ENCODE results near the gene BEND4. TPM values are rescaled to one million over a fixed set of nuclear protein-coding genes. Genes with fewer than 3 reads are reported as not detected.

Gene BEND4
- total RNA-seq, 2 donors from 2014 or later: 11.6 to 13.4 TPM

GRCh38 chr4:42142591-42142990 is 9.9 kb downstream of the BEND4 start:
- no peak overlapping the region for H3K4me3 Mint-ChIP-seq
- no peaks in the 10 kb centered on the region for H3K9me3 ChIP-seq (ENCODE audit: control insufficient read depth, low read length)
- WGBS, 2 experiments (ENCODE audit: insufficient coverage in 1 of 2, insufficient read length in 1 of 2): 83 to 94% methylated on average over 2 to 4 of the region's 4 CpGs
- no peaks in the 10 kb centered on the region for H3K4me1 ChIP-seq (ENCODE audit: control insufficient read depth, insufficient read depth, low read length)
- no peak overlapping the region for H3K4me3 ChIP-seq (ENCODE audit: low read length)
- no peak overlapping the region for H3K27ac ChIP-seq (ENCODE audit: low read depth, low read length)
- H3K36me3 Mint-ChIP-seq (ENCODE audit: low read depth): peaks cover 19% of the 10 kb centered on the region
- no peak overlapping the region for H3K9ac ChIP-seq (ENCODE audit: extremely low read depth, low read length, poor library complexity, severe bottlenecking)
- no peak for TF ChIP-seq CTCF (conservative IDR thresholded peaks at IDR 0.05)
- no peak for DNase-seq
- no peaks in the 10 kb centered on the region for H3K9me3 Mint-ChIP-seq
- no peak overlapping the region for H3K27ac Mint-ChIP-seq
- H3K27me3 ChIP-seq (ENCODE audit: control insufficient read depth, insufficient read depth, low read length, poor library complexity, severe bottlenecking): no peaks in the 10 kb centered on the region
- no peaks in the 10 kb centered on the region for H3K27me3 Mint-ChIP-seq (ENCODE audit: insufficient read depth)
- H3K4me1 Mint-ChIP-seq: no peaks in the 10 kb centered on the region
- no peaks in the 10 kb centered on the region for H3K36me3 ChIP-seq (ENCODE audit: control insufficient read depth, insufficient read depth, low read length)

GRCh38 chr4:42136371-42136770 is 16.1 kb downstream of the BEND4 start:
- WGBS, 2 experiments (ENCODE audit: insufficient coverage in 1 of 2, insufficient read length in 1 of 2): 88 to 100% methylated on average over 1 to 3 of the region's 3 CpGs
- Mint-ChIP-seq H3K36me3 (ENCODE audit: low read depth) (peaks cover 22% of the 10 kb centered on the region), H3K4me1 (peaks cover 5% of the 10 kb centered on the region), H3K27ac (no peak overlapping the region), H3K4me3 (no peak overlapping the region), H3K27me3 (ENCODE audit: insufficient read depth) (no peaks in the 10 kb centered on the region), H3K9me3 (peaks cover 2% of the 10 kb centered on the region)
- H3K27ac ChIP-seq (ENCODE audit: low read depth, low read length): no peak overlapping the region
- no peaks in the 10 kb centered on the region for H3K4me1 ChIP-seq (ENCODE audit: control insufficient read depth, insufficient read depth, low read length)
- H3K9ac ChIP-seq (ENCODE audit: extremely low read depth, low read length, poor library complexity, severe bottlenecking): no peak overlapping the region
- no peaks in the 10 kb centered on the region for H3K36me3 ChIP-seq (ENCODE audit: control insufficient read depth, insufficient read depth, low read length)
- no peak overlapping the region for H3K4me3 ChIP-seq (ENCODE audit: low read length)
- no peak for TF ChIP-seq CTCF (conservative IDR thresholded peaks at IDR 0.05)
- no peaks in the 10 kb centered on the region for H3K27me3 ChIP-seq (ENCODE audit: control insufficient read depth, insufficient read depth, low read length, poor library complexity, severe bottlenecking)
- H3K9me3 ChIP-seq (ENCODE audit: control insufficient read depth, low read length): no peaks in the 10 kb centered on the region
- DNase-seq: no peak

GRCh38 chr4:42133006-42133405 is 19.4 kb downstream of the BEND4 start:
- Mint-ChIP-seq H3K4me1 (peaks cover 16% of the 10 kb centered on the region), H3K36me3 (ENCODE audit: low read depth) (peaks cover 26% of the 10 kb centered on the region), H3K27ac (no peak overlapping the region), H3K9me3 (peaks cover 26% of the 10 kb centered on the region), H3K4me3 (no peak overlapping the region), H3K27me3 (ENCODE audit: insufficient read depth) (no peaks in the 10 kb centered on the region)
- DNase-seq: no peak
- no peak overlapping the region for H3K9ac ChIP-seq (ENCODE audit: extremely low read depth, low read length, poor library complexity, severe bottlenecking)
- WGBS, 2 experiments (ENCODE audit: insufficient coverage in 1 of 2, insufficient read length in 1 of 2): 96% methylated on average over 1 of the region's 1 CpG; no CpG with 5 or more reads in 1 of the 2 experiments
- TF ChIP-seq CTCF (conservative IDR thresholded peaks at IDR 0.05): no peak
- H3K27me3 ChIP-seq (ENCODE audit: control insufficient read depth, insufficient read depth, low read length, poor library complexity, severe bottlenecking): no peaks in the 10 kb centered on the region
- H3K9me3 ChIP-seq (ENCODE audit: control insufficient read depth, low read length): no peaks in the 10 kb centered on the region
- no peak overlapping the region for H3K27ac ChIP-seq (ENCODE audit: low read depth, low read length)
- H3K4me1 ChIP-seq (ENCODE audit: control insufficient read depth, insufficient read depth, low read length): no peaks in the 10 kb centered on the region
- H3K4me3 ChIP-seq (ENCODE audit: low read length): no peak overlapping the region
- H3K36me3 ChIP-seq (ENCODE audit: control insufficient read depth, insufficient read depth, low read length): no peaks in the 10 kb centered on the region

Data from endodermal cell (in vitro differentiated cells).